Fibroblast of pulmonary artery (primary cell): ENCODE measurements around the gene ZBTB47.

ENCODE experiments used
- DNase-seq: peaks from one replicate; pipeline ENCODE4 v3.0.0-alpha.2; 2010; ENCODE audit warnings: low read depth
- H3K4me3 ChIP-seq: replicated peaks from 2 replicates; pipeline ENCODE4 v1.5.1; 2011; ENCODE audit warnings: low read depth, mild to moderate bottlenecking, control low read depth, low read length, moderate library complexity
- TF ChIP-seq, protein P1 (sequence below): IDR thresholded peaks from 2 replicates; pipeline ENCODE4 v1.5.1; 2011; ENCODE audit warnings: mild to moderate bottlenecking, control low read depth, low read length, inconsistent platforms; ENCODE audit errors: missing control alignments

Gene ZBTB47

GRCh38 chr3:42708611-42709151, 55.2 kb downstream of the ZBTB47 start:
- H3K4me3 ChIP-seq: no peak overlapping the region
- TF ChIP-seq, protein P1, sequence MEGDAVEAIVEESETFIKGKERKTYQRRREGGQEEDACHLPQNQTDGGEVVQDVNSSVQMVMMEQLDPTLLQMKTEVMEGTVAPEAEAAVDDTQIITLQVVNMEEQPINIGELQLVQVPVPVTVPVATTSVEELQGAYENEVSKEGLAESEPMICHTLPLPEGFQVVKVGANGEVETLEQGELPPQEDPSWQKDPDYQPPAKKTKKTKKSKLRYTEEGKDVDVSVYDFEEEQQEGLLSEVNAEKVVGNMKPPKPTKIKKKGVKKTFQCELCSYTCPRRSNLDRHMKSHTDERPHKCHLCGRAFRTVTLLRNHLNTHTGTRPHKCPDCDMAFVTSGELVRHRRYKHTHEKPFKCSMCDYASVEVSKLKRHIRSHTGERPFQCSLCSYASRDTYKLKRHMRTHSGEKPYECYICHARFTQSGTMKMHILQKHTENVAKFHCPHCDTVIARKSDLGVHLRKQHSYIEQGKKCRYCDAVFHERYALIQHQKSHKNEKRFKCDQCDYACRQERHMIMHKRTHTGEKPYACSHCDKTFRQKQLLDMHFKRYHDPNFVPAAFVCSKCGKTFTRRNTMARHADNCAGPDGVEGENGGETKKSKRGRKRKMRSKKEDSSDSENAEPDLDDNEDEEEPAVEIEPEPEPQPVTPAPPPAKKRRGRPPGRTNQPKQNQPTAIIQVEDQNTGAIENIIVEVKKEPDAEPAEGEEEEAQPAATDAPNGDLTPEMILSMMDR: no peak
- no peak for DNase-seq

DNA sequence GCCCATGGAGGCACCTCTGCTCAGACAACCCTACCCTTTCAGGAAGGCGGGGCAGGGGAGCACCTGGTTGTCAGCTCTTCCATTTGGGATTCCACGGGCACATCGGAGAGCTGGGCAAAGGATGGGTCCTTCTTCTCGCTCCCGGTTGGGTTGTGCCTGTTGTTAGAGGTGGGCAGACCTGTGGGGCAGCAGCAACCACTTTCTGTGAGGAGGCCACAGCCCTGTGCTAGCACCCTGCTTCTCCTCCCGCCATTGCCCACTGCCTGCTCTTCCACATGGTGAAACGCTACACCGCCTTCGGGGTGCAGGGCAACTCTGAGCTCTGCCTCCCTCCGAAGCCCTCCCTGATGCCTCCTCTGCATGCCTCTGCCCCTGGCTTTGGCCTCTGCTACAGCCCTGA, 56.1 kb downstream of the ZBTB47 start:
- H3K4me3 ChIP-seq: no peak overlapping the region
- TF ChIP-seq, protein P1: no peak
- no peak for DNase-seq

DNA sequence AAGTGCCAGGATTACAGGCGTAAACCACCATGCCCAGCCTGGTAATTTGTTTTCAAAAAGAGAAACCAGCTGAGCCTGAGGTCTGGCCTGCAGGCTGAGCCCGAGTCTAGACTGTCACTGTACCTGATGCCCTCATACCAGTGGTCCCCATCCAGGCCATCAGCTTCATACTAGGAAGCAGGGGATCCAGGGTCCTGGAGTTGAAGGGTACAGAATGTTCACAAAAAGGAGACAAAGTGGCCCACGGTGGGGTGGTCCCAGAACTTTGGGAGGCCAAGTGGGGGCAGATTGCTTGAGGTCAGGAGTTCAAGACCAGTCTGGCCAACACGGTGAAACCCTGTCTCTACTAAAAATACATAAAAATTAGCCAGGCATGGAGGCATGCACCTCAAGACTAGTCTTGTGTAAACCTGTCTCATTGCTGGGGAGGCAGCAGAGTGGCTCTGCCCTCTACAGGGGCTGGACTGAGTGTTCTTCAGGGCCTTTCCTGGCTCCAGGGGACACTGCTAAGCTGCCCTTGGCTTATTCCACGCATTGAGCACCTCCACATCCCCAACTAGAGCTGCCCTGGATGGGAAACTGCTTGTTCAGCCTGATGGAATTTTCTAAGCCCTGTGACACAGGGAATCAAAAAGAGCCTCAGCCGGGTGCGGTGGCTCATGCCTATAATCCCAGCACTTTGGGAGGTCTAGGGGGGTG, 57.0 kb downstream of the ZBTB47 start:
- no peak for DNase-seq
- no peak overlapping the region for H3K4me3 ChIP-seq
- TF ChIP-seq, protein P1: no peak

GRCh38 chr3:42711491-42712343, 58.2 kb downstream of the ZBTB47 start:
- no peak overlapping the region for H3K4me3 ChIP-seq
- DNase-seq: no peak
- TF ChIP-seq, protein P1: no peak

DNA sequence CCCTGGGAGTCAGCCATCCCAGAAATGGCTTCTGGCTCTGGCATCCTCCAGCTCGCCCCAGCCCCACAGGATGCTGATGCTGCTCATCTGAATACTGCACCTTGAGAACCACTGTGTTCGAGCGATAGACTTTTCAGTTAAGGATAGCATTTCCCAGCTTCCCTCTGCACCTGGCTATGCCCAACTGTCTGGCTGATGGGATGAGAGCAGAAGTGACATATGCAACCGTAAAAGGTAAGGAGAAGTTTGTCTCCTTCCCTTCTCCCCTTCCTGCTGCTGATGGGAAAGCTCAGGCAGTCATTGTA, 58.8 kb downstream of the ZBTB47 start:
- H3K4me3 ChIP-seq: no peak overlapping the region
- TF ChIP-seq, protein P1: no peak
- no peak for DNase-seq

GRCh38 chr3:42712688-42713372, 59.3 kb downstream of the ZBTB47 start:
- H3K4me3 ChIP-seq: no peak overlapping the region
- no peak for DNase-seq
- TF ChIP-seq, protein P1: no peak
